ENCODE data around the gene GNA14.
"Not testable (repeated sequence)": the region's sequence is repeated elsewhere in the genome, so short reads cannot be mapped to it uniquely, and the experiment has no call there.

Gene GNA14

DNA sequence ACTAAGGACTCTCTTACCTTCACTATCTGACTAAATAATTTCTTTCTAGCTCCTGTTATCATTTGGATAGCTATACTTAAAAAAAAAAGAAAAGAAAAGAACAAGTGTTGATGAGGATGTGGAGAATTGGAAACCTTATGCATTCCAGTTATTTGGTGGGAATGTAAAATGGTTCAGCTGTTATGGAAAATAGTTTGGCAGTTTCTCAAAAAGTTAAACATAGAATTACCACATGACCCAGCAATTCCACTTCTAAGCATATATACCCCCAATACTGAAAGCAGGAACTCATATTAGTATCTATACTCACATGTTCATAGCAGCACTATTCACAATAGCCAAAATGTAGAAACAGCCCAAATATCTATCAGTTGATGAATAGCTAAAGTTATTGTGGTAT lies 61.1 kb downstream of the GNA14 start:
- DNase-seq, result no peak

- no peak for DNase-seq
These were observed 61.5 kb downstream of the GNA14 start for GRCh38 chr9:77586591-77586990.

- no peak for DNase-seq
These were observed 62.8 kb downstream of the GNA14 start for GRCh38 chr9:77585335-77585786.

DNA sequence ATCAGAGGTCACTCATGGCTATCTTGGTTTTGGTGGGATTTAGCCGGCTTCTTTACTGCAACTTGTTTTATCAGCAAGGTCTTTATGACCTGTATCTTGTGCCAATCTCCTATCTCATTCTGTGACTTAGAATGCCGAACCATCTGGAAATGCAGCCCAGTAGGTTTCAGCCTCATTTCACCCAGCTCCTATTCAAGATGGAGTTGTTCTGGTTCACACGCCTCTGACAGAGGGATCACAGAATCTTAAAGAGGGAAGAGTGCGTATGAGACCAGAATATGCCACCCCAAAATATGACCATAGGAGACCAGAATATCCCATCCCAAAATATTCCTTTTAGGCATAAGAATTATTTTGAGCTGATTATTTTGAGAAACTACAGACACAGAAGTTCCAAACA lies 63.2 kb downstream of the GNA14 start:
- not testable (repeated sequence) for DNase-seq

DNA sequence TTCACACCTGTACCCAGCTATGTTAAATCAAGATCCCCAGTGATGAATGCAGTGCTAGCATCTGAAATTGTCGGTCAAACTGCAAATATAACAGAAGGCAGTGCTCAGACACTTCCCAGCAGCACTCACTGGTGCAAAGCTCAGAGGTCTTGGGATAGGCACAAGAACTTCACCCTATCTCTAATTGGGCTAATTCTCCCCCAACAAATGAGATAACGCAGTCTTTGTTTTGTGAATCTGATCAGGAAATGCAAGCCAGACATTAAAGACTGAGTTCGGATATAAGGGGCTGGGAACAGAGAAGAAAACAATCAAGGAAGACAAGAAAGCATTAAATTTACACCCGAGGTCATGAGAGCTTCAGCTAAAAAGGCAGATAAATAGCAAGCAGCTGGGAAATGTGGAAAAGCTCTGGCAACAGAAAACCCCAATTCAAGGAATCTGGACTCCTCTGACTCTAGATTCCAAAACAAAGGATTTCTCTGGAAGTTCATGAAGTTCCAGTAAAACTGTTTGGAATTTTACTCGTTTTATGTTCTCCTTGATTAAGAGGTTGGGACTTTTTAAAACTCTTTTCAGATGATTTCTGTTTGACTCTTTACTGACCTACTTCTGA lies 65.1 kb downstream of the GNA14 start:
- DNase-seq, result no peak

- DNase-seq, result no peak
These were observed 65.6 kb downstream of the GNA14 start for GRCh38 chr9:77582525-77582924.

- no peak for DNase-seq
These were observed 72.3 kb downstream of the GNA14 start for GRCh38 chr9:77575785-77576184.

- DNase-seq, result no peak
These were observed 78.8 kb downstream of the GNA14 start for GRCh38 chr9:77569335-77569734.

DNA sequence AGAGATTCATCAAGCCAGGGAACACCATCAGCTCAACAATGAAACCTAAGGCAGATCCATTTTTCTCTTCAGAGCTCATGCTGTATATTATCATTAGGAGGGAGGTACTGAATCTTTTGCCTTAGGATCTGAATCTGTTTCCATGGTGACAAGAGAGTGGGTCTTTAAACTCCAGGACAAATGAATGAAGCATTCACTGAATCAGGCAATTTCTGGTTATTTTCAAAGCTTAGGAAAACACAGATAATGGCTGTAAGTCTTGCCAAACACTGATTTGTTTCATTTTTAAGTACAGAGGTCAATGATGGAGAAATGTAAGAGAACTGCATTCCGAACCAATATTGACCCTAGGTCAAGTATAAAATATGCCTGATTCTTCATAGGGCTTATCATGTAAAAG lies 84.9 kb downstream of the GNA14 start:
- DNase-seq, result no peak

DNA sequence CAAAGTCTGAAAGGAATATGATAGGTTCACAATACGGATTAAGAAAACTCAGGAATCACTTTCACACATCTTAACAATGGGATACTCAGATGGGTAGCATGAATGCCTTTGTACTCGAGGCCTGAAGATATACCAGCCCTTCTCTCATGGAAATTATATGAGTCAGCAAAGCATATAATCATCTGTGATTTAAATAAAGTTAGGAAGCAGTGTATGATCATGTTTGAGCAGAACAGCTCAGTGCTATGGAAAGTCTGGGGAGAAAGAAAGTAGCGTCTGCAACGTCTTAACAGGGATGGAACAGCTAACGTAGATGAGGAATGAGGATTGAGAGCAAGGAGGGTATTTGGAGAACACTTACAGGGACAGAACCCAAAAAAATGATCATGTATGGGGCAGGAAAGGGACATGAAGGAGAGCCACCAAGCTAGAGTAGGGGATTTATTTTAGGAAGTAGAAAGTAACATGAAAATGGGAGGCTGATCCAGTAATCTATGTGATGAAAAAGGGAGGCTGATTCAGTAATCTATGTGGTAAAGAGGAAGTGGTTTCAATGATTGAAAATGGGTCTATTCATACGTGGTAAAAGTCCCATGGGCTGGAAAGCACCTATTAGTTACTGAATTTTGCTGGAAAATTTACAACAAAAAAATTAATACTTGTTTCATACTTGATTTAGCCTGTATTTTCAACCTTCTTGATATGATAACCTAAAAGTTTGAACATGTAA lies 85.9 kb downstream of the GNA14 start:
- no peak for DNase-seq

DNA sequence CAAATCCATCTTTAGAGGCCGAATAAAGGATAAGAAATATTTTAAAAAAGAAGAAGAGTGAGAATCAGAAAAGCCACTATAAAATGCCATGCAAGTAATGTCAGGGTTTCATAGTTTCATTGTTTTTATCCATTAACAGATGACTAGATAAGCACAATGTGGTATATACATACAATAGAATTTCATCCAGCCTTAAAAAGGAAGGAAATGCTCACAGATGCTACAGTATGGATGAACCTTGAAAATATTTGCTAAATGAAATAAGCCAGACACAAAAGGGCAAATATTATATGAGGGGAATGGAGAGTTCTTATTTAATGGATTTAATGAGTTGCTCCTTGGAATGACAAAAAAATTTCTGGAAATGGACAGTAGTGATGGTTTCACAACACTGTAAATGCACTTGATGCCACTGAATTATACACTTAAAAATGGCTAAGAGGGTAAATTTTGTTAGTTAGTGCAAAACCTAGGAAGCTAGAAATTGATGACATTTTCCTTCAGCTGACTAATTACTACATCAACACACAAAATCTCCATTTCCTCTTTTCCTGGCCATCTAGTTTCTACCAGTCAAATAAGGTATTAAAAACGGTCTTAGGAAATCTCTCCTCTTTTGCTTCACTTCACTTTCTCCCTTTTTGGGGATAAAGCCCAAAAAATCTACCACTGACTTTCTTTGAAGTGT lies 86.6 kb downstream of the GNA14 start:
- no peak for DNase-seq

GRCh38 chr9:77556396-77556795 lies 91.7 kb downstream of the GNA14 start:
- DNase-seq, result no peak

- DNase-seq, result no peak
These were observed 93.5 kb downstream of the GNA14 start for GRCh38 chr9:77554586-77555105.

GRCh38 chr9:77547106-77547730 lies 100.9 kb downstream of the GNA14 start:
- DNase-seq, result no peak

GRCh38 chr9:77546376-77546950 lies 101.7 kb downstream of the GNA14 start:
- DNase-seq, result no peak

DNA sequence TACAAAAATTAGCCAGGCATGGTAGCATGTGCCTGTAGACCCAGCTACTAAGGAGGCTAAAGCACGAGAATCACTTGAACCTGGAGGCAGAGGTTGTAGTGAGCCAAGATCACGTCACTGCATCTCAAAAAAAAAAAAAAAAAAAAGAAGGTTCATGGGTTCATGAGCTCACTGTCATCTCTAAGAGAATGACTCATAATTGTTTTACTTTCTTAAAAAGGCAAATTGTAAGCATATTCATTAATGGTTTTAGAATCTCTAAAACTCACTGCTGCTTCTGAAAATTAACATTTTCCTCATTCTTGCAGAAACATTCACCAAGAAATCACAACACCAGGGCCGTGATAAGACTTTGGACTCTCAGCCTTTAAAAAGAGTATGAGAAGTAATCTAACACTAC lies 103.6 kb downstream of the GNA14 start:
- no peak for DNase-seq

DNA sequence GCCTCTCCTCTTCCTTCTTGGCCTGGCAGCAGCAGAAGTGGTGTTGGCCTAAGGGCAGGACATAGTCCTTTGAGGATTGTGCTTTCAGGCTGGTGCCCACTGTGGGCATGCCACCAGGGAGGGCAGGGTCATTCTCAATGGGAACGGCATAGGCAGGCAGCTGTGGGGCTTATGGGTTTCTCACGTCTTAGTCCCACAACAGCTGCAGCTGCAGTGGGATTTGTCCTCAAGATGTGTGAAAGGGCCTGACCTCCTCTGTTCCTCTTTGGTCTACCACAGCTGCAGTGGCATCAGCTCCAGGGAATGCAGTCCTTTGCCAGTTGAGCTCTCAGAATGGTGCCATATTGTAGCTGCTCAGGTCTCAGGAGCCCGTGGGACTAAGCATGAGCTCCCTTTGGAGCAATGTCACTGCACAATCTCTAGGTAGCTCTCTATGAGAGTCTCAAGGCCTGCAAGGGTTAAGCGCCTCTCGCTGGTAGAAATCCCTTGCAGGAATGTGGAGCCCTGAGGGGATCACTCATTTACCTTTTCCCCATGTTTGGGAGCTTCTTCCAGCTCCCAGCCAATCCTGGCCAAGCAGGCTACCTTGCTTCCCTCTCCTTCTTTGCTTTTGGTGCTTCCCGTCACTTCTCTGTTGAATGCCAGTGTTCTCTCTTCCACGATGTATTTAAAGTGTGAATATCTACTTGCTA lies 104.8 kb downstream of the GNA14 start:
- DNase-seq, result no peak

DNA sequence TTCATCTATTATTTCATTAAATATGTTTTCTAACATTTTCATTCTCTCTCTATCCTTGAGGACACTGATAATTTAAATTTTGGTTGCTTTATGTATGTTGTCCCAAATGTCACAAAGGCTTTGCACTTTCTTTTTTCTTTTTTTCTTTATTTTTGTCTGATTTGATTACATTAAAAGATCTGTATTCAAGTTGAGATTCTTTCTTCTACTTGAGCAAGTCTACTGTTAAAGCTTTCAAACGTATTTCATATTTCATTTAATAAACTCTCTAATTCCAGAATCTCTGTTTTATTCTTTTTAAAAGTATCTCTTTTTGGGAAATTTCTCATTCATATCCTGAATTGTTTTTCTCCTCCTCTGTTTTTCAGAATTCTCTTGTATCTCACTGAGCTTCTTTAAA lies 106.5 kb downstream of the GNA14 start:
- DNase-seq, result no peak

DNA sequence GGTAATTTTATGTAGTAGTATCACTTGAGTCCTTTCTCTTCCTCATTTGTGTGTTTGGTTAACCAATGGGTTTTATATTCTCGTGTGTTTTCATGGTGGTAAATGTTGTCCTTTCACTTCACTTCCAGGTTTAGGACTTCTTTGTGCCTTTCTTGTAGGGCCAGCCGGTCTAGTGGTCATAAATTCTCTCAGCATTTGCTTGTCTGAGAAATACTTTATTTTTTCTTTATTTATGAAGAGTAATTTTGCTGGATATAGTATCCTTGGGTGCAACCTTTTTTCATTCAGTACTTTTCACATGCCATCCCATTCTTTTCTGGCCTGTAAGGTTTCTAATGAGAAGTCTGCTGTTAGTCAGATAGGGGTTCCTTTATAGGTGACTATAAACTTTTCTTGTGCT lies 107.1 kb downstream of the GNA14 start:
- no peak for DNase-seq

DNA sequence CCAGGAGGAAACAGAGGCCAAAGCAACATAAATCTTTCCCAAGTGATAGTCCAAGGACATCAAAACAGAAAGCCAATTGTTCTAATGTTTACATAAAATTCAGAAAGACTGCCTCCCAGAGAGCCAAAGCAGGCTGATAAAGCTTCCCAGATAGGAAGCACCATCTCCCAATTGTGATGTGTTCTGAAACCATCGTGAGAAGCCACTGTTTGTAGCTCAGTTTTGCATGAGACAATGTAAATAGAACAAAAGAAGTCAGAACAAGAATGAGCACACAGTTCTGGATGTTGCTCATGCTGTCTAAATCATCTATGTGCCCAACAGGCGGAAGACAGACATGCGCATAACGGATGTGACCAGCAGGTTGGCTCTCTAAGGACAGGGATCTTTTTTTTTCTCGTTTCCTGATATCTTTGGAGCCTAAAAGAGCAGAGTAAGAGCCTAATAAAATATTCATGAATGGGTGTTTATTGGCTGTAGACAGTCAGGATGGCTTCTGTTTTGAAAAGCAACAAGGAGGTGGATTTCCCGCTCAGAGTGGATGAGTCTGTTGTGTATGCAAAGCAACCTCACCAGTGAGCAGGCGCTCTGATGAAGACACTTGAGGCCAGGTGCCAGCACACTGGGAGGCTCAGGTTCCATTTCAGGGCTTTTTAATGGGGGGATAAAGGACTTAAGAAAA lies 113.6 kb downstream of the GNA14 start:
- no peak for DNase-seq

DNA sequence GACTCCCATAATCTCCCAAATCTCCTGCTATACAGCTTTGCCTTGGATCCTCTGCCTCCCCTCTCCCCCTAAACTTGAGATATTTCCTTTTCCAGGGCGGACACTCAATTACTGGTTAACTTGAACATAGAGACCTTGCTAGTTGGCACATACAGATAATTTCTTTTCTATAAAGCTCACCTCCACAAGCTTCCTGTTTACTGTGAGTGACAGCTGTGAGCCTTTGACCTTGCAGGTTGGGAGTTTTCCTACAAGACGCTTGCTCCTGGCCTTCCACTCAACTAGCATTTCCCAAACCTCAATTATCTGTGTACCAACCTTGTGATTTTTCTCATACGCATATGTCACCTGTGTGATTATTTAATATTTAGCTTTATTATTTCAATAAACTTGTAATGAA lies 114.5 kb downstream of the GNA14 start:
- no peak for DNase-seq

- no peak for DNase-seq
These were observed 115.5 kb downstream of the GNA14 start for GRCh38 chr9:77532607-77533006.

Data from activated CD4-positive, alpha-beta T cell treated with anti-CD3 and anti-CD28 coated beads, Interleukin-2, amount 50 U/mL, for 4 hours (primary cell).